Measurements from ENCODE around the gene GORAB.

GORAB gene

GRCh38 chr1:170531758-170532657 is at the start of gene GORAB:
GORAB (plus strand) TSS chr1:170532166; CDS start chr1:170532224, 58 bp downstream.
- peak; percentile 88 for DNase-seq (ENCODE audit: low read depth)

- DNase-seq (ENCODE audit: low read depth): no peak
Observed at GRCh38 chr1:170483051-170483450, 48.9 kb upstream of the GORAB start.

GRCh38 chr1:170487503-170487902 is 44.5 kb upstream of the GORAB start:
- no peak for DNase-seq (ENCODE audit: low read depth)

GRCh38 chr1:170491291-170491690 is 40.7 kb upstream of the GORAB start:
- DNase-seq (ENCODE audit: low read depth): no peak

- no peak for DNase-seq (ENCODE audit: low read depth)
Observed at GRCh38 chr1:170494369-170494768, 37.6 kb upstream of the GORAB start.

- DNase-seq (ENCODE audit: low read depth): no peak
Observed at GRCh38 chr1:170495006-170495405, 37.0 kb upstream of the GORAB start.

- no peak for DNase-seq (ENCODE audit: low read depth)
Observed at GRCh38 chr1:170498876-170499275, 33.1 kb upstream of the GORAB start.

GRCh38 chr1:170503665-170504064 is 28.3 kb upstream of the GORAB start:
- no peak for DNase-seq (ENCODE audit: low read depth)

GRCh38 chr1:170510163-170510562 is 21.8 kb upstream of the GORAB start:
- no peak for DNase-seq (ENCODE audit: low read depth)

- DNase-seq (ENCODE audit: low read depth): no peak
Observed at GRCh38 chr1:170511038-170511437, 20.9 kb upstream of the GORAB start.

- DNase-seq (ENCODE audit: low read depth): no peak
Observed at GRCh38 chr1:170513138-170513537, 18.8 kb upstream of the GORAB start.

GRCh38 chr1:170518185-170518834 is 13.7 kb upstream of the GORAB start:
- DNase-seq (ENCODE audit: low read depth): no peak

GRCh38 chr1:170518965-170519364 is 13.0 kb upstream of the GORAB start:
- no peak for DNase-seq (ENCODE audit: low read depth)

GRCh38 chr1:170520601-170521000 is 11.4 kb upstream of the GORAB start:
- DNase-seq (ENCODE audit: low read depth): no peak

GRCh38 chr1:170521818-170522217 is 10.1 kb upstream of the GORAB start:
- no peak for DNase-seq (ENCODE audit: low read depth)

- no peak for DNase-seq (ENCODE audit: low read depth)
Observed at GRCh38 chr1:170530972-170531757, 801 bp upstream of the GORAB start.

- DNase-seq (ENCODE audit: low read depth): no peak
Observed at GRCh38 chr1:170533298-170533697, 1.3 kb downstream of the GORAB start.

GRCh38 chr1:170534626-170535147 is 2.7 kb downstream of the GORAB start:
- no peak for DNase-seq (ENCODE audit: low read depth)

- DNase-seq (ENCODE audit: low read depth): no peak
Observed at GRCh38 chr1:170535418-170535817, 3.5 kb downstream of the GORAB start.

GRCh38 chr1:170536924-170537551 is 5.1 kb downstream of the GORAB start:
- DNase-seq (ENCODE audit: low read depth): no peak

- DNase-seq (ENCODE audit: low read depth): no peak
Observed at GRCh38 chr1:170537798-170538503, 6.0 kb downstream of the GORAB start.
